HG02840 (cell line): Measurements from ENCODE around the gene STAM2.
"Not testable (repeated sequence)": the region's sequence is repeated elsewhere in the genome, so short reads cannot be mapped to it uniquely, and the experiment has no call there.

Experiments
- ATAC-seq: cut with Tn5 transposase; IDR thresholded peaks from one replicate; pipeline ENCODE4 v1.9.1; 2021; ENCODE audit warnings: mild to moderate bottlenecking, moderate library complexity, moderate number of reproducible peaks; ENCODE audit not compliant: unreplicated experiment, low FRiP score

The STAM2 gene

DNA sequence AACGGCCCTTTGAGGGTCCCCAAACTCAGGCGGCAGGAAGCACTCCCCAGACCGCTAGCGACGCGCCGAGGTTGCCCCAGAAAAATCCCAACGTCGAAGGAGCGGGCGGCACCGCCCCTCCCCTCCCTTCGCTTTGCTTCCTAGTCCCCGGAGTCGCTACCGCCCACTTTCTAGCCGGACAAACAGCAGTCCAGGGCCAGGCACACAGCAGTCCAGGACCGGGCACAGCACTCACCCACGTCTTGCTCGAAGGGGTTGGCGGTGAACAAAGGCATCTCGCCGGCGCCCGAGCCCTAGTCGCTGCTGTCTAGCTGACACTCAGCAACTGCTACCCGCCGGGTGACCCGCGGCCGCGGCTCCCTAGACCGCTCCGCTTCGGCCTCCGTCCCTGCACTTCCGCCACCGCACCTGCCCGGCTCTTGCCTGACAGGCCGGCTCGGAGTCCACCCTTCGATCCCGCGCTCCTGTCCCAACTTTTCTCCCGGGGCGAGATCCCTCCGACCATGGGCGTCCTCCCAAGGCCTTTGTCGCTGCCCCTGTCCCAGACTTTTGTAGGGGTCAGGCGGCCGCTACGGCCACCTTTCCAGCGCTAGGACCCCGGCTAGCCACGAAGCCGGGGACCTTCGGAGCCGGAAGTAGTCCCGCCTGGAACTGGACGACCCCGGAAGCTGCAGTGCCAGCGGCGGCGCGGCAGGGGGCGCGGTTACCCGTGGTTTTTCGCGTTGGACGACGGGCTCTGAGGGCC lies at the start of gene STAM2:
TSS of gene STAM2 (minus strand) at position 396 of the 745 bp plus-strand sequence. CDS start at position 275, 121 bp downstream.
- ATAC-seq: peak; percentile 88

DNA sequence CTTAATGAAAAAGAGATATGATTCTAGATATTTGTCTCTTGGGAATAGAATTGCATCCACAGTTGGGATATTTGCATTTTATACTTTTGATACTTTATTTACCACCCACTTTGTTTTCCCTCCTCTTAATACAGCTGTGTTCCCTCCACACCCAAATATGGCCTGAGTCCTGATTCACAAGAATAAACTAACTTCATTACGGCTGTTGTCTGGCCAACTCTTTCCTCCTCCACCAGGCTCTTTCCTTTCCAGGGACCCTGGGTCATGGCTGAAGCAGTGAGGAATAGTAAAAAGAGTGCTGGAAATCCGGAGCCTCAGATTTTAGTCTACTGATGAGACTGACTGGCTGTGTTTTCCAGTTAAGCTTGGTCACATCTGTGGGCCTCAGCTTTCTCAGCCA lies 48.4 kb upstream of the STAM2 start:
- no peak for ATAC-seq

DNA sequence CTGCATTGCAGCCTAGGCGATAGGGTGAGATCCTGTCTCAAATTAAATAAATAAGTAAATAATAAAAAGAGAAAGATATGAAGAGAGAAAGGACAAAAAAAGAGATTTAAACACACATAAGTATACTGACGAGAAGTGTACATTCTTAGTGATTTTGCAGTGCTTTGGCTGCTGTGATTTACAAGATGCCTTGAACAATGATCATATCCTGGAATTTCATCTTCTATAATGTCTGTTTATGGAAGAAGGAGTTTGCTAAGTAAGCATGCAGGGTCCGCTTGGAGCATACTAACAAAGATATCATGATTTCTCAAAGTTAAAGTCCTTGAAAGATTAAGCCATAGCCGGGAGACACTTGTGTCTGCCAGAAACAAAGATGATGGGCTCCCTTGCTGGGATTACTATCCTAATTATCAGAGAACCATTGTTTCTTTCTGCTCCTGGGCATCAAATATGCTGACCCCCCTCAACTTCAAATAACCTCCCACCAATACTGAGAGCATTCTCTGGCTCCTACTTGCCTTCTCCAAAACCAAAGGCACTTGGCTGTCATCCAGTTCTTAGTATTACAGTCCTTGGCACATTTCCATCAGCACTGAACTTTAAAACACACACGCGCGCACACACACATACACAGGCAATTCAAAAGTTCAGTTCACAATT lies 47.5 kb upstream of the STAM2 start:
- no peak for ATAC-seq

DNA sequence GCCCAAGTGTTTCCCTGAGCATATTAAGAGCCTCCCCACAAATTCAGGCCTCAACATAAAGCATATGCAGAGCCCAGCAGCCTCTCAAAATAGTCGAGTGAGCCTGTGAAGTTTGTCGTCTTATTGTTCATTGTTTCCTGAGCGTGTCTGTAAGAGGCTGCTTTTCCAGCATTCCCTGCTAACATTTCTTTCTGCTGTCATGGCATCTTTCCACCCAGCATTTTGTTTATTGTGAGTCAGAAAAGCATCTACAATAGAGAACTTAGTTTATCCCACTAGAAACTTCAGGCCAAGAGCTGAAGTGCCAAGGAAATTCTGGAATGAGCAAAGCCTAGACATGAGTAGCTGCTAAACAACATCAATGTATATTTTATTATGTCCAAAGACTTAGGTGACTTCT lies 46.3 kb upstream of the STAM2 start:
- no peak for ATAC-seq

DNA sequence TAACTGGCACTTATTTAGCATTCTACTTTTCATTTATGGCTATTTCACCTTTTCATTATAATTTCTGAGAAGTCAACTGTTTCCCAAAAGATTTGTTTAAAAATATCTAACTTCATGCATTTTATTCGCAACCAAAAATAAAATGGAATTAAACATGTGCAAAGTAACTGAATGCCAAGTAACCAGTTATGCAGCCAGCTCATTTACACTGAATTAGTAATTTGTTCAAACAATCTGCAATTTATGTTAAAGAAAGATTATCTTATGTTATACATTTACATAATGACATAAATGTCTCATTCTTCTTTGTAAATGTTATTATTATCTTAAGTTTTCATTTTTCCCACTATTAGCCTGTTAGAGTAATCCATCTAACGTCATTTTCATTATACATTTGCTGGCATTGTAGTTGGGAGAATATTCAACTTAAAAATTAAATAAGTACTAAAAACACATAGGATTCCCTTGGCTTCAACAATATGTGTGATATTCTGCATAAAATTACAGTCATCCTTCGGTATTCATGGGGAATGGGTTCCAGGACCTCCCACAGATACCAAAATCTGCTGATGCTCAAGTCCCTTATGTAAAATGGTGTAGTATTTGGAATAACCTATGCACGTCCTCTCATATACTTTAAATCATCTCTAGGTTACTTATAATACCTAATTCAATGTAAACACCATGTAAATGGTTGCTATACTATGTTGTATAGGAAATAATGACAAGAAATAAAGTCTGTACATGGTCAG lies 43.7 kb upstream of the STAM2 start:
- no peak for ATAC-seq

DNA sequence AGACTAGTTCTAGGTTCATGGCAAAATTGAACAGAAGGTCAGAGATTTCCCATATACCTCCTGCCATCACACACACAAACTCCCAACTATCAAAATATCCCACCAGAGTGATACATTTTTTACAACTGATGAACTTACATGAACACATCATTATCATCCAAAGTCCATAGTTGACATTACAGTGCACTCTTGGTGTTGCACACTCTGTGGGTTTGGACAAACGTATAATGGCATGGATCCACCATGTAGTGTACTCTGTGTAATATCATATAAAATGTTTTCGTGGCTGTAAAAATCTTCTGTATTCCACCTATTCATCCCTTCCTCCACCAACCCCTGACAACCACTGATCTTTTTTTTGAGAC lies 25.9 kb upstream of the STAM2 start:
- ATAC-seq: no peak

DNA sequence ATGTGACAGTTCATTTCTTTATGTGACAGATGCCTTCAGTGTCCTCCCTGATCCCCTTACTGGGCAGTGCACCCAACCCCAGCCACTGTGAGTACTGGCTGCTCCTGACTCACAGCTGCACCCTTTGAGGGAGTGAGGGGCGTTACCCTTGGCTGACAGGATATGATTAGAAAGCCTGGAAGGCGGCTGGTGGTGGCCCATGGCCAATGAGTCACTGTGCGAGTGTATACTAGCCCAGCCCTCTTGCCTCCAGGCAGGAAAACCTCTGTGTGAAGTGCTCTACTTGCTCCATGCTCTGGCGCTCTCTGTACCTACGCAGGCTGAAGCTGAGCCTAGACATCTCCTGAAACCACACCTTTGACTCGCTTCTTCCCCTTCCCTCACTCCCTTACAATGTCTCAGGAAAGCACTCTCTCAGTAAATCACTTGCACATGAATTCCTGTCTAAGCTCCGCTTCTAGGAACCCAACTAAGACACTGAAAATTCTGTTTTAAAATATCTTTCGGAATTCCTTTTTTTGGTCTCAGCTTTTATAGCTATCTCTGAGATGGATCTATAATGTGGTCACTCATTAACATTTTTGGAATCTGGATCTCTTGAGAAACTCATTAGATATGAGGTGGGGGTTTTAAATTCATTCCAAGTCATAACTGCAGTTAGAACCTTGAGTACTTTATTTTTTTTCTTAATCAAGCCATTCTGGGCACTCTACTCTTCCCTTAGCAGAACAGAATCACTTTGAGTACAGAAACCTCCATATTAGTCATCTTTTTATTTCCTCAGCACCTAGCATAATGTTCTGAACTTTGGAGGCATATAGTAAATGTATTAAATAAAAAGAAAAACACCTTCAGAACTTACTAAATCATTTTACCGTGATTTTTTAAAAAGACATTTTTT lies 25.3 kb upstream of the STAM2 start:
- ATAC-seq: no peak

DNA sequence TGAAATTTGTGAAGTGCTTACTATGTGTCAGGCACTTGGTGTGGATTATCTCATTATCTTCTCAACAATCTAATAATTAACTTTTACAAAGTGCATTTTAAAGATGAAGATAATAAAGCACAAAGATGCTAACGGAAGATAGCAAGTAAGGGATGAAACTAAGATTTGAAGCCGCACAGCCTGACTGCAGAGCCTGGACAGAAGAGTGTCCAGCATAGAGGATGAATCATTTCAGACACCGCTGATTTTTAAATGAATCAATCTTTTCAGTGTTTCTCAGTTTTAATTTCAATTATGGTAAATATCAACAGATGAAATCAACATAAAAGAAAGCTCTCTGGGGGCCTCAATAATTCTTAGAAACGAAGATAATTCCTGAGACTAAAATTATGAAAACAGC lies 24.5 kb upstream of the STAM2 start:
- no peak for ATAC-seq

DNA sequence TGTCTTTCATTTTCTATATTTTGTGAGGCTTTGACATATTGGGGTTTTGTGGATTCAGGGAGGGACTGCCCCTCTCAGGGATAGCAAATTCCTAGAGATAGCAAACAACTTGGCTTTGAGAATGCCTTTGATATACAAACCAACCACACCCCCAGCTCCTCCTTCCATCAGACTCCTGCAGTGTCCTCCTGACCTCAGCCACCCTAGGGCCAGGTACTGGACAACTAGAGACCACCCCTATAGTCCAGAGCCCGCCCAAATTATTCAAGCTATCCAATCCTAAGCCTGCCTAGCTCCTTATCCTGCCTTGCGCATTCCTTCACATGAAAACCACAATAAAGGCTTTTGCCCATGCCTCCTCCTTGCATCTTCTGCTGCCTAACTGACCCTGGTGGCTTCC lies 22.9 kb upstream of the STAM2 start:
- ATAC-seq: no peak

DNA sequence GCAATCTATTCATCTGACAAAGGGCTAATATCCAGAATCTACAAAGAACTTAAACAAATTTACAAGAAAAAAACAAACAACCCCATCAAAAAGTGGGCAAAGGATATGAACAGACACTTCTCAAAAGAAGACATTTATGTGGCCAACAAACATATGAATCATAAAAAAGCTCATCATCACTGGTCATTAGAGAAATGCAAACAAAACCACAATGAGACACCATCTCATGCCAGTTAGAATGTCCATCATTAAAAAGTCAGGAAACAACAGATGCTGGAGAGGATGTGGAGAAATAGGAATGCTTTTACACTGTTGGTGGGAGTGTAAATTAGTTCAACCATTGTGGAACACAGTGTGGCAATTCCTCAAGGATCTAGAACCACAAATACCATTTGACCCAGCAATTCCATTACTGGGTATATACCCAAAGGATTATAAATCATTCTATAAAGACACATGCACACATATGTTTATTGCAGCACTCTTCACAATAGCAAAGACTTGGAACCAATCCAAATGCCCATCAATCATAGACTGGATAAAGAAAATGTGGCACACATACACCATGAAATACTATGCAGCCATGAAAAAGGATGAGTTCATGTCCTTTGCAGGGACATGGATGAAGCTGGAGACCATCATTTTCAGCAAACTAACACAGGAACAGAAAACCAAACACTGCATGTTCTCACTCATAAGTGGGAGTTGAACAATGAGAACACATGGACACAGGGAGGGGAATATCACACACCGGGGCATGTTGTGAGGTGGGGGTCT lies 22.1 kb upstream of the STAM2 start:
- not testable (repeated sequence) for ATAC-seq

DNA sequence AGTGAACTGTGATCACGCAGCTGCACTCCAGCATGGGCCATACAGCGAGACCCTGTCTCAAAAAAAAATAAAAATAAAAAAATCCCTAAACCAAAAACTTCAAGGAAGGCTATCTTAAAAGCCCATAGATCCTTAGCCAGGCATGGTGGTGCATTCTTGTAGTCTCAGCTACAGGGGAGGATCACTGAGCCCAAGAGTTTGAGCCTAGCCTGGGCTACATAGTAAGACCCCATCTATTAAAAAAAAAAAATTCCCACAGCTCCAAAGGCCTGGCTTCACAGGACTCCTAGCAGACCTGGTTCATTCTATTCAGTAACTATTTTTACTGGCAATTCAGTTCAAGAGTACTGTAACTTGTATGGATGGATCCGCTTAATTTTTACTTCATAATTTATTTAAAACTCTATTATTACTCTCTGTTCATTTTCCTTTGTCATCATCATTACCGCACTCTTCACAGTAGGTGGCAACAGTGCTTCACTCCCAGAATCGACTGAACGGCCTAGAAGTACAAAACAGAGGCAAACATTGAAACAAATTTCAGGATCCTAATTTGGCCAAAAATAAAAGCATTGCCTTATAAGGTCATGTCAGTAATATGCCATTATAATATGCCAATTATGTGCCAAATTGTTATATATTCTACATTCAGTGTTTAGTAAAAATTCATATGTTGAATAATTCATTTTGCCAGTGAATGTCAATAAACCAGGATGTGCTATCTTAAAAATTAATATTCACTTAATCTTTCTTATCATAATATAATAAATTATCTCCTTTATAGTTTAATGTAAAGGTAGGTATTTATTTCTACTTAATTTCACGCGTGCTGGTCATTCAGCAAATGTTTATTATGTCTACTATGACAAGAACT lies 14.3 kb upstream of the STAM2 start:
- ATAC-seq: no peak

DNA sequence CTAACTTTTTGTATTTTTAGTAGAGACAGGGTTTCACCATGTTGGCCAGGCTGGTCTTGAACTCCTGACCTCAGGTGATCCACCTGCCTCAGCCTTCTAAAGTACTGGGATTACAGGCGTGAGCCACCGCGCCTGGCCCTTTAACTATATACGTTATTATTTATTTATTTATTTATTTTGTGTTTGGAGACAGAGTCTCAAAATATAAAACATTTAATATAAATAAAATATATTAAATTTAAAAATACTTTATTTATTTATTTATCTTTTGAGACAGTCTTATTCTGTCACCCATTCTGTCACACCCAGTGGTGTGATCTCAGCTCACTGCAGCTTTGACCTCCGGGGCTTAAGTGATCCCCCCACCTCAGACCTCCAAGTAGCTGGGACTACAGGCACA lies 11.2 kb upstream of the STAM2 start:
- not testable (repeated sequence) for ATAC-seq

DNA sequence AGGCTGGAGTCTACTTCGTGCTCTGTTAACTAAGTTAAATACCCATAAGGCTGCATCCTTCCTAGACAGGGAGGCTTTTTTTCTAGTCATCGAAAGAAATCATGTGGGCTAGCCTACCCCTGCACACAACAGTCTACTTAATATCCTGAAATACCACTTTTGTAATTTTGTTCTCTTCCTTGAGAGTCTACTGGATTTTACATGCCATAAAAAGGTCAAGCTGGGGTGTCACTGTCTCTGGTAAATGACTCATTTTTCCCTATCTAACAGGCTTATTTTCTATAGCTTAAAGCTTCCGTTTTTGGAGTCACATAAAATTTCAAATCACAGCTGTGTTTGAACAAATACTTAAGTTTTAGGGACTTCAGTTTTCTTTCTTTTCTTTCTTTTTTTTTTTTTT lies 10.7 kb upstream of the STAM2 start:
- ATAC-seq: no peak

DNA sequence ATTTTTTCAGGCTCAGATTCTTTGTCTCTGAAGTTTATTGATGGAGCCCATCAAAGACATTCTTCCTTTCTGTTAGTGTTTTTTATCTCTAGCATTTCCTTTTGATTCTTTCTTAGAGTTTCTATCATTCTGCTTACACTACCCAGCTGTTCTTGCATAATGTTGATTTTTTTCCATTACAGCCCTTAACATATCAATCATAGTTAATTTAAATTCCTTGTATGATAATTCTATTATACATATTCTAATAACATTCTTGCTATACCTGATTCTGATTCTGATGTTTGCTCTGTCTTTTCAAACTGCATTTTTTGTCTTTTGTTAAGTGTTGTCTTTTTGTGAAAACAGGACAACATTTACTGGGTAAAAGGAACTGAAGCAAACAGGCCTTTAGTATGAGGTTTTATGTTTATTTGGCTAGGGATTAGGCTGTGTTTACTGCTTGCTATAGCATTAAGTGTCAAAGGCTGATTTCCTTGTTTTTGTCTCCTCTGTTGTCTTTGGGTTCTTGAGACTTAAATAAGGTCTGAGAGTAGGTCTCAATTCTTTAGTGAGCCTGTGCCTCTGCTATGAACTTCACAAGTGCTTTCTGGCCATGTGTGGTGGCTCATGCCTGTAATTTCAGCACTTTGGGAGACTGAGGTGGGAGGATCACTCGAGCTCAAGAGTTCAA lies 8.0 kb upstream of the STAM2 start:
- ATAC-seq: no peak

DNA sequence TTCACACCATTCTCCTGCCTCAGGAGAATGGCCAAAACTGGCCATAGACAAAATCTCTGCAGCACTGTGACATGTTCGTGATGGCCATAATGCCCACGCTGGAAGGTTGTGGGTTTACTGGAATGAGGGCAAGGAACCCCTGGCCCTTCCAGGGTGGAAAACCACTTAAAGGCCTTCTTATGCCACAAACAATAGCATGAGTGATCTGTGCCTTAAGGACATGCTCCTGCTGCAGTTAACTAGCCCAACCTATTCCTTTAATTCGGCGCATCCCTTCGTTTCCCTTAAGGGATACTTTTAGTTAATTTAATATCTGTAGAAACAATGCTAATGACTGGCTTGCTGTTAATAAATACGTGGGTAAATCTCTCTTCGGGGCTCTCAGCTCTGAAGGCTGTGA lies 2.1 kb upstream of the STAM2 start:
- ATAC-seq: not testable (repeated sequence)

DNA sequence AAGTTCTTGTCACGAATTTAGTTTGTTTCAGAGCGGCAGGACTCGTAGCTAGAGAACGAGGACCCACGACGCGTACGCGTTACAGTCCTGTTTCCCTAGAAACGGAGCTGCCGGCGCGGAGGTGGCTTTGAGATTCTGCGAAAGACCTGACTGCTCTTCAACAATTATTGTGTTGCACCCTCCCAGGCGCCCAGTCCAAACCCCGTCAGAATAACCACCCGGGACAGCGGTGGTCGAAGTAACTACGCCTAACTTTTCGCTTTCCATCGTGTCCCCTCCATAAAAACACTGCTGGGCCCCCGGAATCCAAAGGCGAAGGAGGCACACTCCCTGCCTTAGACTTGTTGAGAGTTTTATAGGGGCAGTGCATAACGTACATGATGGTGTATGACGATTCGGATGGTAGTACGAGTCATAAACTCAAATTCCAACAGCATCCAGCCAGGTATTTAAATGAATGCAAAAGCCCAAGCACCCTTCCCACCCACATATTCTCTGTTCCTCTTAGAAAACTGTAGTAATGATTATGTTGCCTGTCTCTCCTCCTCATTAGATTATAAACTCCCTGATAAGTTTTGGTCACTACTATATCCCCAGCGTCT lies 651 bp upstream of the STAM2 start:
- peak; percentile 26 for ATAC-seq

DNA sequence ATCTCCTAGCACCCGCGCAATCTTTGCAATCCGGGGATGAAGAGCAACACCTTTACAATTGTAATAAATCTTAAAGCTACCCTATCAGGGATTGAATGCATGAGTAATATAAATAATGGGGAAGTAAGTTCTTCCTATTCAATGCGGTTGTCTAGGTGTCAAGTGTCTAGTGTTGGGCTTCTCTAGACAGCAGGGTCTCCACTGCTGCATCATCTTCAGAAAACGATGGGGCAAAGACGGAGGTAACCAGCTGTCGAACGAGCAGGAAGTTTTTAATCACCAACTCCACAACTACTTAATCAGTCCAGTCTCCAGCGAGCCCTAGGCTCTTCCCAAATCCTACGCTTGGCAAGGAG lies 573 bp downstream of the STAM2 start:
- ATAC-seq: peak; percentile 13

DNA sequence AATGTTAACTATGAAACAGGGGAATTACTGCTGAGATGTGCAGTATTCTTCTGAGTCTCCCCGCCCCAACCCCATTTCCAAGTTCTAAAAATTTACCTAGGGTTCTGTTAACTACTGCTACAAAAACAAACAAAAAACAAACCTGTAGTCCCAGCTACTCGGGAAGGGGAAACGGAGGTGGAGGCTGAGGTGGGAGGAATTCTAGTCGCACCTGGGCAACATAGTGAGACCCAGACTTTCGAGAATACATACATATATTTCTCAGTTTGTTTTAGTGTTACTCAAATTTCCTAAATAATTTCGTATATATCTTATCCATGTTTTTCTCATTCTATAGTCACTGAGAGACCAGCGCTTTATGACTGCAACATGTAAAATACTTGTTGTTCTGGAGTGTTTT lies 989 bp downstream of the STAM2 start:
- ATAC-seq: no peak
